ENCODE results near the gene RHBDD3. TPM values are rescaled to one million over a fixed set of nuclear protein-coding genes. Genes with fewer than 3 reads are reported as not detected.
"Not testable (repeated sequence)": the region's sequence is repeated elsewhere in the genome, so short reads cannot be mapped to it uniquely, and the experiment has no call there.

RHBDD3 gene
- total and polyA plus RNA-seq, 8 donors = 24.1 to 41.8 (median 31.8) TPM

DNA sequence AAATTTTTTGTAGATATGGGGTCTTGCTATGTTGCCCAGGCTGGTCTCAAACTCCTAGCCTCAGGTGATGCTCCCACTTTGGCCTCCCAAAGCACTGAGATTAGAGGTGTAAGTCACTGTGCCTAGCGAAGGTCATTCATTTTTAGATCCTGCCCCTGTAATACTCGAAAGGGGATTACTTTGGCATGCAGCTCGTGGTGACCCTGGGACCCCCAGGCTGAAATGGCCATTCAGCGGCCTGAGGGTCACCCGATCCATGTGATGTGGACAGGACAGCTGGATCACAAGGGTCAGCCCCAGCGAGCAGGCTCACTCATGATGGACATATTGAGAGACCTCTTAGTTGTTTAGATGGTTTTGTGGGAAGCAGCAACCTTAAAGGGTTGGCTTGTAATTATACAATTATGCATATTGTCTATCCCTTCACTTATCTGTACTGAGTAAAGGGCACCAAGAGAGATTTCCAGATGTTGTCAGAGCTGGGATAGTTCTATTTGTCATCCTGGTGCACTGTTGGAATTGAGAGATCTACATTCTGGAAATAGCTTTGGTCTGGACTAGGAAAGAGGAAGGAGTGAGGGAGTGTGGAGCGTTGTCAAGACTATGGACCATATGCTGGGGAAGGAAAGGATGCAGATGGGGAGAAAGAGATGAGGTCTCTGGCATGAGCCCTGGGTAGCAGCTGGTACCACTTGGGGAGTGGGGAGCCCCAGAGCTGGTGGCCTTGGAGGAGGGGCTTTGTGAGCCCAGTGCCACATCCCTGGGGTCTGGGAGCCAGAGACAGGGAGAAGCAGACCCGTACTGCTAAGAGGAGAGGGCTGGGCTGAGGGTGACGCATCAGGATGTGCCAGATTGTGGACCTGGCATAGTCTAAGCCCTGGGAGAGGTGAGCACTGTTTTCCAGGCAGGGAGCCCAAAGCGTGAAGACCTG is 15.5 kb downstream of the RHBDD3 start:
- intact Hi-C loops (cut with DNase I) = loop anchor here in 1 of 2 donors (10.0 kb wide), 1 partner anchor 397 kb away; no protein-coding TSS in a partner anchor
- no peak for DNase-seq

DNA sequence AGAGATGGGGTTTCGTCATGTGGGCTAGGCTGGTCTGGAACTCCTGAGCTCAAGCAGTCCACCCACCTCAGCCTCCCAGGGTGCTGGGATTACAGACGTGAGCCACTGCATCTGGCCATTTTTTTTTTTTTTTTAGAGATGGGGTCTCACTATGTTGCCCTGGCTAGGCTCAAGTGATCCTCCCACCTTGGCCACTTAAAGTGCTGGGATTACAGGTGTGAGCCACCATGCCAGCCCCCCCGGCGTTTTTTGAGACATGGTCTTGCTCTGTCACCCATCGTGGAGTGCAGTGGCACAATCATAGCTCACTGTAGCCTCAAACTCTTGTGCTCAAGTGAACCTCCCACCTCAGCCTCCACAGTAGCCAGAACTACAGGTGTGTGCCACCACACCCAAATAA is 16.5 kb downstream of the RHBDD3 start:
- TF ChIP-seq, protein P1, sequence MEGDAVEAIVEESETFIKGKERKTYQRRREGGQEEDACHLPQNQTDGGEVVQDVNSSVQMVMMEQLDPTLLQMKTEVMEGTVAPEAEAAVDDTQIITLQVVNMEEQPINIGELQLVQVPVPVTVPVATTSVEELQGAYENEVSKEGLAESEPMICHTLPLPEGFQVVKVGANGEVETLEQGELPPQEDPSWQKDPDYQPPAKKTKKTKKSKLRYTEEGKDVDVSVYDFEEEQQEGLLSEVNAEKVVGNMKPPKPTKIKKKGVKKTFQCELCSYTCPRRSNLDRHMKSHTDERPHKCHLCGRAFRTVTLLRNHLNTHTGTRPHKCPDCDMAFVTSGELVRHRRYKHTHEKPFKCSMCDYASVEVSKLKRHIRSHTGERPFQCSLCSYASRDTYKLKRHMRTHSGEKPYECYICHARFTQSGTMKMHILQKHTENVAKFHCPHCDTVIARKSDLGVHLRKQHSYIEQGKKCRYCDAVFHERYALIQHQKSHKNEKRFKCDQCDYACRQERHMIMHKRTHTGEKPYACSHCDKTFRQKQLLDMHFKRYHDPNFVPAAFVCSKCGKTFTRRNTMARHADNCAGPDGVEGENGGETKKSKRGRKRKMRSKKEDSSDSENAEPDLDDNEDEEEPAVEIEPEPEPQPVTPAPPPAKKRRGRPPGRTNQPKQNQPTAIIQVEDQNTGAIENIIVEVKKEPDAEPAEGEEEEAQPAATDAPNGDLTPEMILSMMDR (IDR thresholded peaks at IDR 0.05) = no peak
- intact Hi-C loops (cut with DNase I) = loop anchor here in 1 of 2 donors (10.0 kb wide), 1 partner anchor 396 kb away; no protein-coding TSS in a partner anchor
- Histone ChIP-seq H3K27ac (no peak overlapping the region), H3K27me3 (no peaks in the 10 kb centered on the region), H3K9me3 (no peaks in the 10 kb centered on the region), H3K36me3 (no peaks in the 10 kb centered on the region), H3K4me1 (no peaks in the 10 kb centered on the region), H3K4me3 (no peak overlapping the region)
- DNase-seq (no peak), ATAC-seq (no peak)

More for the DNA sequence above, 15.5 kb downstream of the RHBDD3 start:
- H3K27ac ChIP-seq = no peak overlapping the region
- TF ChIP-seq, protein P1 (IDR thresholded peaks at IDR 0.05) = no peak
- H3K36me3 ChIP-seq = no peaks in the 10 kb centered on the region
- no peaks in the 10 kb centered on the region for H3K27me3 ChIP-seq
- no peaks in the 10 kb centered on the region for H3K4me1 ChIP-seq
- no peak overlapping the region for H3K4me3 ChIP-seq
- ATAC-seq = no peak
- no peaks in the 10 kb centered on the region for H3K9me3 ChIP-seq

DNA sequence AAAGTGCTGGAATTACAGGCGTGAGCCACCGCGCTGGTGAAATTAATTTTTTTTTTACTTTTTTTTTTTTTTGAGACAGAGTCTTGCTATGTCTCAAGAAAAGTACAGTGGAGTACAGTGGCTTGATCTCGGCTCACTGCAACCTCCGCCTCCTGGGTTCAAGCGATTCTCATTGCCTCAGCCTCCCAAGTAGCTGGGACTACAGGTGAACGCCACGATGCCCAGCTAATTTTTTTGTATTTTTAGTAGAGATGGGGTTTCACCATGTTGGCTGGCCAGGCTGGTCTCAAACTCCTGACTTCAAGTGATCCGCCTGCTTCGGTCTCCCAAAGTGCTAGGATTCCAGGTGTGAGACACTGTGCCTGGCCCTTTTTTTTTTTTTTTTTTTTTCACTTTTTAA is 19.9 kb downstream of the RHBDD3 start:
- ATAC-seq; H3K36me3 ChIP-seq; H3K9me3 ChIP-seq; H3K4me1 ChIP-seq; H3K4me3 ChIP-seq; DNase-seq; H3K27me3 ChIP-seq; intact Hi-C loops (cut with DNase I); H3K27ac ChIP-seq: not testable (repeated sequence)

DNA sequence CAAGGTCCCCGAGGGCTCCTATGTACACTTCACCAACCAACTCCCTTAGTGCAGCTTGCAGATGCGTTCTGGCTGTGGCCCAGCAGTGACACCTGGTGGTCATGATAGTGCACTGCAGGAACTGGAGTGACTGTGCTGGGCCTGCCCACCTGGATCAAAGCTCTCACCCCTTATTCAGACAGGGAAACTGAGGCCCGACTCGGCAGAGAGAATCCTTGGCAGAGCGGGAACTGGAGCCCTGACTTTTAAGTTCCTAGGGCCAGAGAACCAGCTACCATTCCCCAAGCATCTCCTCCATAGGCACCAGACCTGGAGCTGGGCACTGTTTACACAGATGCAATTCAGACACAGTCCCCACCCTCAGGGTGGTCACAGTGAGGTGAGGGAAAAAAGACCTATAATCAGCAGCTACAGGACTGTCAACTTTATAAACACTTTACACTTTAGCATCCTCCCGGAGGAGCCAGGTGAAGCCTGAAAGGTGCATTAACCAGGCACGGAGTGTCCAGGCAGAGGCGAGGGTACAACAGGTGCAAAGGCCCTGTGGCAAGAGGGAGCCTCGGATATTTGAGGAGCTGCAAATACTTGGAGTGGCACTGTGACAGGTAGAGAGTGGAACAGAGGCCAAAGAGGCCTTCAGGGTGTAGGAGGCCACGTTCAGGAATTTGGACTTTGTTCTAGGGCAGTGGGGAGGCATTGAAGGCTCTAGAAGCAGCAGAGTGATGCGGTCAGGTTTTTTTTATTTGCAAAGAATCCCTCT is 22.0 kb downstream of the RHBDD3 start:
- Histone ChIP-seq H3K27me3 (no peaks in the 10 kb centered on the region), H3K36me3 (no peaks in the 10 kb centered on the region), H3K27ac (no peak overlapping the region), H3K4me3 (no peak overlapping the region), H3K9me3 (peaks cover 0 to 6% of the 10 kb centered on the region in 2 donors), H3K4me1 (peaks cover 0 to 4% of the 10 kb centered on the region in 2 donors)
- intact Hi-C loops (cut with DNase I) = no loop called here
- peak in 3 of 4 donors; percentile 66 to 82 (median 81) for DNase-seq
- TF ChIP-seq, protein P1 (IDR thresholded peaks at IDR 0.05) = peak; percentile 95 to 96
- peak; percentile 99 for ATAC-seq

DNA sequence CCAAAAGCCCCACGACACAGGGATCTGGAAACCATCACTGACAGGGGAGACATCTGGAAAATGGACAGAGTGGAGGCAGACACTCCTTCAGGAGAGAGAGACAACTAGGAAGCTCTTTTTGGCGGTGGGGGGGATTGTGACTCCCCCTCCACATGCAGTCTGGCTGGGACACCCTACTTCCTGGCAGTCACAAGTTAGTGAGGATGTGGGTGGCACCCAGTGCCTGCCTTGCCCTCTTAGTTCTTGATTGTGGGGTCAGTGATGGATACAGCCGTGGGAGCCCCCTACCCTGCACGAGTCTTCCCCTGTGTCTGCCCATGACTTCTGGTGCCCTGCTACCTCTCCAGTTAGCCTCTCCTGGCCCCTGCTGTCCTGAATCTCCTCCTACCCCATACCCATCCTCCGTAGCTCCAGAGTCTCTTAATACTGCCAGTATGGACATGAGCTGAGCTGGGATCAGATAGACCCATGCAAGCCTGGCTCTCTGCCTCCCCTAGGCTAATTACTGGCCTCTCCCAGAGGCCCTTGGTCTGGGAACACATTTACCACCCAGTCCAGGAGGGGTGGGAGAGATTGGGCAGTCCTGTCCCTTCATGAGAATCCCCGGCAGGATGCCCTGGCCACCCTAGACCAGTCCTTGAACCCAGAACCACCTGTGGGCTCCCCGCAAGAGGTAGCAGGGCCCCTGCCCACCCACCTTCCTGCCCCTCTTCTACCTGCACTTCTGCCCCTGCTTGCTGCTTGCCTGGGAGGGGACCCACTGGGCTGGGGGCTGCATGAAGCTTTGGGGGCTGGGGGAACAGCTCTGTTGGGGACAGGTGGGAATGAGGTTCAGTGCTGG is 22.8 kb downstream of the RHBDD3 start:
- Histone ChIP-seq H3K27ac (no peak overlapping the region), H3K27me3 (no peaks in the 10 kb centered on the region), H3K4me1 (peaks cover 0 to 4% of the 10 kb centered on the region in 2 donors), H3K36me3 (no peaks in the 10 kb centered on the region), H3K9me3 (peaks cover 0 to 6% of the 10 kb centered on the region in 2 donors), H3K4me3 (no peak overlapping the region)
- ATAC-seq = no peak
- intact Hi-C loops (cut with DNase I) = no loop called here
- TF ChIP-seq, protein P1 (IDR thresholded peaks at IDR 0.05) = no peak
- no peak for DNase-seq
